ENCODE measurements around the gene TEX261.

DNA sequence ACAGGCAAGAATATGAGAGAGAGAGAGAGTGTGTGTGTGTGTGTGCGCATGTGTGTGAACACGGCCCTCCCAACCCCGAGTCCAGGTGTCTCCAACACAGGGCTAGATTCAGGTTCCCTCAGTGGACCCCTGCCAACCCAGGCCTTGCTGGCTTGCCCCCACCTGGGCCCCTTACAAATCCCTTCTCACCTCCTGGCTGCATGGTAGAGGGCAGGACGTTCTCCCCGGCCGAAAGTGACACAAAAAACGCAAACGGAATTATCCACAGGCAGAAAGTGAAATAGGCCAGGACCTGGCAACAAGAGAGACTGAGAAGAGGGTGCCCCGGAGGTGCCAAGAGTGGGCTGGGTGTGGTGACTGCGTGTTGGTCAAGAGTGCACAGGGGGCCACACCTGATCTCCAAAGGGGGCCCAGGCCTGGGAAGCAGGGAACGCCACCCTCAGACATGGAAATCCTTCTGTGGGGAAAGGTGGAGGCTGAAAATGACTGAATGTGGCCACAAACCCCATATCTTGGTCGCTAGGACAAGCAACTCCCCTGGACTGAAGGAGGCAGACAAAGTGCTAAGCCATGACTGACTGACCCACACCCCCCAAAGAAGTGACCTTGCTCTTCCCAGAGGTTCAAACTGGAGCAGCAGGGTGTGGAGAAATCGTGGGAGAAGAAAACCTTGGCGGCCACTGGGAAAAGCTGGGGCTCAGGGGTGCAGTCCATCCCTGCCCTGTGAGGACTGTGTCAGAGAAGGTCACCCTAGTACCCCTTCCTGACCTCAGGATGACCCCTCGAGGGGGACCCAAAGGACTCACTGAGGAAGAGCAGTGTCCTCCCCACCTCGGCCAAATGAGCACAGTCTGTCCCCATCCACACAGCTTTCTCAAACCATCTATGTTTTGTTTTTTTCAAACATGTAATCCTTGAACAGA lies 5.7 kb downstream of the TEX261 start:
- TF ChIP-seq, protein P1, sequence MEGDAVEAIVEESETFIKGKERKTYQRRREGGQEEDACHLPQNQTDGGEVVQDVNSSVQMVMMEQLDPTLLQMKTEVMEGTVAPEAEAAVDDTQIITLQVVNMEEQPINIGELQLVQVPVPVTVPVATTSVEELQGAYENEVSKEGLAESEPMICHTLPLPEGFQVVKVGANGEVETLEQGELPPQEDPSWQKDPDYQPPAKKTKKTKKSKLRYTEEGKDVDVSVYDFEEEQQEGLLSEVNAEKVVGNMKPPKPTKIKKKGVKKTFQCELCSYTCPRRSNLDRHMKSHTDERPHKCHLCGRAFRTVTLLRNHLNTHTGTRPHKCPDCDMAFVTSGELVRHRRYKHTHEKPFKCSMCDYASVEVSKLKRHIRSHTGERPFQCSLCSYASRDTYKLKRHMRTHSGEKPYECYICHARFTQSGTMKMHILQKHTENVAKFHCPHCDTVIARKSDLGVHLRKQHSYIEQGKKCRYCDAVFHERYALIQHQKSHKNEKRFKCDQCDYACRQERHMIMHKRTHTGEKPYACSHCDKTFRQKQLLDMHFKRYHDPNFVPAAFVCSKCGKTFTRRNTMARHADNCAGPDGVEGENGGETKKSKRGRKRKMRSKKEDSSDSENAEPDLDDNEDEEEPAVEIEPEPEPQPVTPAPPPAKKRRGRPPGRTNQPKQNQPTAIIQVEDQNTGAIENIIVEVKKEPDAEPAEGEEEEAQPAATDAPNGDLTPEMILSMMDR (conservative IDR thresholded peaks at IDR 0.05; ENCODE audit: low read length): no peak
- TF ChIP-seq EZH2phosphoT487 (IDR thresholded peaks at IDR 0.05; ENCODE audit: borderline replicate concordance, low read depth, low read length): no peak

Data from OCI-LY7 (cell line).